Gastroesophageal sphincter (tissue), 4 donors: ENCODE measurements around the gene CCN5. TPM values are rescaled to one million over a fixed set of nuclear protein-coding genes. Genes with fewer than 3 reads are reported as not detected.

Source experiments
- ATAC-seq: fragments of 150-250 bp; one replicate; pipeline ENCODE4 v1.9.1; 2016; ENCODE audit warnings: mild to moderate bottlenecking, moderate library complexity
- H3K27ac ChIP-seq, 4 donors: fragments of 200-600 bp; sonication (generic) in 3 of 4; 1 replicate in 3 of 4; 2 replicates in 1 of 4; pipeline ENCODE4 v1.5.1; 2016 to 2019
- H3K27me3 ChIP-seq: fragments of 200-600 bp; sonication (generic); one replicate; pipeline ENCODE4 v1.5.1; 2019
- H3K36me3 ChIP-seq, 2 donors: fragments of 200-600 bp; sonication (generic); one replicate each; pipeline ENCODE4 v1.5.1; 2019; ENCODE audit warnings: control low read depth in 1 of 2
- H3K4me1 ChIP-seq, 3 donors: fragments of 200-600 bp; sonication (generic); 1 replicate in 2 of 3; 2 replicates in 1 of 3; pipeline ENCODE4 v1.5.1; 2016 to 2019; ENCODE audit warnings: control low read depth in 2 of 3
- H3K4me3 ChIP-seq, 2 donors: fragments of 200-600 bp; sonication (generic); one replicate each; pipeline ENCODE4 v1.5.1; 2019; ENCODE audit warnings: mild to moderate bottlenecking in 1 of 2, moderate library complexity in 1 of 2
- H3K9me3 ChIP-seq, 3 donors: fragments of 200-600 bp; sonication (generic); one replicate each; pipeline ENCODE4 v1.5.1; 2017 to 2019; ENCODE audit warnings: control low read depth in 2 of 3
- CTCF ChIP-seq, 4 experiments: fragments of 200-600 bp in 2 of 4; fragments of 450-650 bp in 2 of 4; sonication (generic) in 1 of 4; IDR thresholded peaks; one replicate each; pipeline ENCODE4 v1.5.1; 2017 to 2019; ENCODE audit warnings: antibody characterized with exemption in 4 of 4, mild to moderate bottlenecking in 2 of 4, moderate library complexity in 2 of 4
- EP300 ChIP-seq: sonication (generic); formaldehyde crosslinking; IDR thresholded peaks from one replicate; pipeline ENCODE4 v1.6.1; 2017; ENCODE audit warnings: antibody characterized with exemption, mild to moderate bottlenecking
- POLR2A ChIP-seq, 2 donors: fragments of 450-650 bp; IDR thresholded peaks; one replicate each; pipeline ENCODE4 v1.6.1; 2017; ENCODE audit warnings: antibody characterized with exemption in 2 of 2, mild to moderate bottlenecking in 2 of 2, moderate library complexity in 1 of 2
- POLR2AphosphoS5 ChIP-seq: sonication (generic); formaldehyde crosslinking; IDR thresholded peaks from one replicate; pipeline ENCODE4 v1.6.1; 2017; ENCODE audit warnings: antibody characterized with exemption
- WGBS, 2 donors: methylation state at CpG; one replicate each; pipeline ENCODE4 v1.1.5; 2018; ENCODE audit warnings: low coverage in 1 of 2; 5-methylcytosine and 5-hydroxymethylcytosine counted together
- total RNA-seq, 4 donors: library from RNA; depleted of rRNA; stranded (reverse); fragments of >200 nt; gene quantifications; one replicate each; pipeline ENCODE4 v1.1.0, GENCODE V29; 2016

CCN5 gene
- total RNA-seq, 4 donors from 2014 or later = 52.9 to 359 (median 146) TPM

- Histone ChIP-seq H3K27ac (no peak overlapping the region), H3K4me1 (peaks cover 0 to 21% (median 4%) of the 10 kb centered on the region in 3 donors), H3K9me3 (no peaks in the 10 kb centered on the region), H3K27me3 (peaks cover 59% of the 10 kb centered on the region), H3K4me3 (no peak overlapping the region), H3K36me3 (peaks cover 0 to 5% of the 10 kb centered on the region in 2 donors)
- no peak for ATAC-seq
- no peak for TF ChIP-seq EP300
- TF ChIP-seq POLR2A (IDR thresholded peaks at IDR 0.05) = no peak
- no peak for TF ChIP-seq CTCF (IDR thresholded peaks at IDR 0.05)
- no peak for TF ChIP-seq POLR2AphosphoS5
- no CpG with 5 or more reads among the region's 17 CpGs for WGBS, 2 donors
These were observed 37.1 kb downstream of the CCN5 start for GRCh38 chr20:44752099-44752931.

DNA sequence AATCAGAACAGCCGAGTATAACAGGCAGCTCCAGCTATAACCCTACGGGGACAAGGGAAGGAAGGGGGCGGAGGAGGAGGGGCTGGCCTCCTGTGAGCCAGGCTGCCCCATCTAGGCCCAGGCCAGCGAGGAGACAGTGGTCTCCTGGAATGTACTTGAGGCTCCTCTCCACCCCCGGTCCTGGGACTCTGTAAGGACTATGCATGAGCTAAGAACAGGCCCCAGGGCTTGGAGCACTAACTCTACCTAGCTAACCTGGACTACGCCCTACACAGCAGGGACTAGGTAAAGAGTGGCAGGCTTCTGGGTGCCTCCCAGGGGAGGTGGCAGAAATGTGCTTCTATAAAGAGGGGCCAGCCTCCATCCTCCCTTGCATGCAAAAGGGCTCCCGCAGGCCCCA, 39.4 kb downstream of the CCN5 start:
- ATAC-seq = no peak
- Histone ChIP-seq H3K36me3 (peaks cover 0 to 5% of the 10 kb centered on the region in 2 donors), H3K9me3 (no peaks in the 10 kb centered on the region), H3K27me3 (peaks cover 52% of the 10 kb centered on the region), H3K27ac (no peak overlapping the region), H3K4me3 (no peak overlapping the region), H3K4me1 (peaks cover 0 to 12% (median 0%) of the 10 kb centered on the region in 3 donors)
- WGBS, 2 donors = 39 to 73% methylated on average over 4 to 5 of the region's 7 CpGs
- no peak for TF ChIP-seq CTCF (IDR thresholded peaks at IDR 0.05)
- no peak for TF ChIP-seq EP300
- no peak for TF ChIP-seq POLR2AphosphoS5
- TF ChIP-seq POLR2A (IDR thresholded peaks at IDR 0.05) = no peak

DNA sequence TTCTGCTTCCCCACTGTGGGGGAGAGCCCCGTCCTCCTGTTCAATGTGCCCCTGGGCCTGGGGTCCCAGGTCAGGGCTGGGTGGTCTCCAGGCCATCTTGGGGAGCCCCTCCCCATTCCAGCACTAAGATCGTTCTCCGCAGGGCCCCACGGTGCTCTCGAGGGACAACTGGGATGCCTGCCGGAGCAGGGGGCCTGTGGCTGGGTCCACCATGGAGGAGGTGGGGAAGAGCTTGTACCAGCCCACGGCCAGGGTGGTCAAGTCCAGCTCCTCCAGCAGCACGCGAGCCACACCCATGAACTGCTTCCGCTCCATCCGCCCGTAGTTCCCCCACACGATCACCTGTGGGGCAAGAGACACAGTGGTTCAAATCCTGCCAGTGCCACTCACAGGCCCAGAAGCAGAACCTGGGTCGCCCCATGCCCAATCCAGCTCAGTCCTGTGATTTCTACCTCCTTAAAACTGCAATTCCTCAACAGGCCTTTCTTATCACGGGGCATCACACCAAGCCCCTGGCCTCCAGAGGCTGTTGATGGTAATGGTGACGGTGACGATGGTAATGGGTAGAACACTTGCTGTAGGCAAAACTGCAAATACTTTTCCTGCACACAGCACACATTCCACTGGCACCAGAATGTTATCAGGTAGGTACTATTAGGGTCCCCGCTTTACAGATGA, 41.0 kb downstream of the CCN5 start:
- 78 to 89% methylated on average over 4 to 9 of the region's 18 CpGs for WGBS, 2 donors
- Histone ChIP-seq H3K4me1 (peaks cover 0 to under 1% (median 0%) of the 10 kb centered on the region in 3 donors), H3K27me3 (peaks cover 36% of the 10 kb centered on the region), H3K36me3 (no peaks in the 10 kb centered on the region), H3K9me3 (no peaks in the 10 kb centered on the region), H3K27ac (no peak overlapping the region), H3K4me3 (no peak overlapping the region)
- no peak for ATAC-seq
- TF ChIP-seq POLR2A (IDR thresholded peaks at IDR 0.05) (no peak), CTCF (IDR thresholded peaks at IDR 0.05) (no peak), EP300 (no peak)

GRCh38 chr20:44756956-44757355, 41.8 kb downstream of the CCN5 start:
- no peak for ATAC-seq
- Histone ChIP-seq H3K27me3 (peaks cover 28% of the 10 kb centered on the region), H3K9me3 (no peaks in the 10 kb centered on the region), H3K4me3 (no peak overlapping the region), H3K36me3 (no peaks in the 10 kb centered on the region), H3K4me1 (peaks cover 0 to 9% (median 0%) of the 10 kb centered on the region in 3 donors), H3K27ac (no peak overlapping the region)
- no peak for TF ChIP-seq POLR2AphosphoS5
- no peak for TF ChIP-seq CTCF (IDR thresholded peaks at IDR 0.05)
- no peak for TF ChIP-seq POLR2A (IDR thresholded peaks at IDR 0.05)
- TF ChIP-seq EP300 = no peak
- no CpG with 5 or more reads among the region's 5 CpGs for WGBS, 2 donors
